Kidney epithelial cell (primary cell): Measurements from ENCODE around the gene NPEPL1. TPM values are rescaled to one million over a fixed set of nuclear protein-coding genes. Genes with fewer than 3 reads are reported as not detected.

Experiments used
- DNase-seq: peaks from one replicate; pipeline ENCODE4 v3.0.0-alpha.2; 2010; ENCODE audit warnings: low read depth
- H3K27me3 ChIP-seq: 2 replicates; pipeline ENCODE4 v1.6.0; 2011; ENCODE audit warnings: low read length; ENCODE audit not compliant: control insufficient read depth, insufficient read depth
- H3K36me3 ChIP-seq: 2 replicates; pipeline ENCODE4 v1.5.1; 2011; ENCODE audit warnings: low read length; ENCODE audit not compliant: control insufficient read depth, insufficient read depth
- H3K4me3 ChIP-seq: 2 replicates; pipeline ENCODE4 v1.5.1; 2011; ENCODE audit warnings: low read depth, mild to moderate bottlenecking, control low read depth, low read length
- CTCF ChIP-seq: IDR thresholded peaks from 2 replicates; pipeline ENCODE4 v1.5.1; 2011; ENCODE audit warnings: mild to moderate bottlenecking, moderate library complexity, low read length, control low read depth, inconsistent platforms; ENCODE audit not compliant: insufficient read depth, poor library complexity, severe bottlenecking
- total RNA-seq: library from RNA; depleted of rRNA; stranded (reverse); fragments of >200 nt; gene quantifications from 2 replicates; pipeline ENCODE4 v1.2.3, GENCODE V29; 2015

The NPEPL1 gene
- total RNA-seq, 1 donor from 2014 or later: 29.7 TPM

- DNase-seq: no peak
- TF ChIP-seq CTCF: no peak
- no peak overlapping the region for H3K4me3 ChIP-seq
- peaks cover 14% of the 10 kb centered on the region for H3K27me3 ChIP-seq
- H3K36me3 ChIP-seq: no peaks in the 10 kb centered on the region
Measured at GRCh38 chr20:58742668-58743566, 50.3 kb downstream of the NPEPL1 start.

GRCh38 chr20:58743929-58744534 lies 51.4 kb downstream of the NPEPL1 start:
- no peaks in the 10 kb centered on the region for H3K36me3 ChIP-seq

GRCh38 chr20:58744836-58745235 lies 52.2 kb downstream of the NPEPL1 start:
- Histone ChIP-seq H3K4me3 (no peak overlapping the region), H3K27me3 (peaks cover 14% of the 10 kb centered on the region), H3K36me3 (no peaks in the 10 kb centered on the region)
- no peak for DNase-seq
- TF ChIP-seq CTCF: no peak

More at GRCh38 chr20:58743929-58744534, 51.4 kb downstream of the NPEPL1 start:
- Histone ChIP-seq H3K4me3 (no peak overlapping the region), H3K27me3 (peaks cover 14% of the 10 kb centered on the region)
- DNase-seq: no peak
- no peak for TF ChIP-seq CTCF

GRCh38 chr20:58745391-58745790 lies 52.8 kb downstream of the NPEPL1 start:
- peaks cover 14% of the 10 kb centered on the region for H3K27me3 ChIP-seq
- no peak for DNase-seq
- TF ChIP-seq CTCF: no peak
- no peak overlapping the region for H3K4me3 ChIP-seq
- H3K36me3 ChIP-seq: no peaks in the 10 kb centered on the region

- no peak for TF ChIP-seq CTCF
- H3K27me3 ChIP-seq: peaks cover 12% of the 10 kb centered on the region
- no peaks in the 10 kb centered on the region for H3K36me3 ChIP-seq
- DNase-seq: no peak
- no peak overlapping the region for H3K4me3 ChIP-seq
Measured at GRCh38 chr20:58746620-58747019, 54.0 kb downstream of the NPEPL1 start.
